Aorta (tissue), 5 donors: ENCODE data around the gene RIN3. TPM values are rescaled to one million over a fixed set of nuclear protein-coding genes. Genes with fewer than 3 reads are reported as not detected.
"Not testable (repeated sequence)": the region's sequence is repeated elsewhere in the genome, so short reads cannot be mapped to it uniquely, and the experiment has no call there.

Experiments used
- ATAC-seq: fragments of 200-7000 bp; cut with Tn5 transposase; one replicate; pipeline ENCODE4 v1.9.1; 2022; ENCODE audit warnings: moderate library complexity; ENCODE audit not compliant: low FRiP score
- DNase-seq, 2 donors: peaks; one replicate each; pipeline ENCODE4 v3.0.0-alpha.2; 2020
- H3K27ac ChIP-seq, 2 donors: one replicate each; pipeline ENCODE4 v1.5.1; 2013; ENCODE audit warnings: low read length in 2 of 2, mild to moderate bottlenecking in 2 of 2, moderate library complexity in 2 of 2, control low read depth in 1 of 2, inconsistent platforms in 1 of 2, low read depth in 1 of 2
- H3K27me3 ChIP-seq, 2 donors: one replicate each; pipeline ENCODE4 v1.6.1; 2013; ENCODE audit warnings: control low read depth in 1 of 2, low read length in 1 of 2, mild to moderate bottlenecking in 1 of 2, moderate library complexity in 1 of 2; ENCODE audit not compliant: insufficient read depth in 2 of 2, control insufficient read depth in 1 of 2
- H3K36me3 ChIP-seq, 2 donors: one replicate each; pipeline ENCODE4 v1.6.1; 2013; ENCODE audit warnings: control low read depth in 1 of 2, low read length in 1 of 2, mild to moderate bottlenecking in 1 of 2; ENCODE audit not compliant: insufficient read depth in 2 of 2, control insufficient read depth in 1 of 2
- H3K4me1 ChIP-seq, 2 donors: one replicate each; pipeline ENCODE4 v1.6.1; 2013; ENCODE audit warnings: low read length in 2 of 2, control low read depth in 1 of 2, mild to moderate bottlenecking in 1 of 2, moderate library complexity in 1 of 2; ENCODE audit not compliant: insufficient read depth in 2 of 2, control insufficient read depth in 1 of 2
- H3K4me3 ChIP-seq, 2 donors: one replicate each; pipeline ENCODE4 v1.5.1; 2013; ENCODE audit warnings: low read length in 2 of 2, control low read depth in 1 of 2, mild to moderate bottlenecking in 1 of 2
- H3K9me3 ChIP-seq: one replicate; pipeline ENCODE4 v1.6.1; 2013; ENCODE audit warnings: mild to moderate bottlenecking, low read length; ENCODE audit not compliant: control insufficient read depth
- WGBS, 2 donors: extraction: QIAGEN DNeasy Blood & Tissue Kit; methylation state at CpG; one replicate each; pipeline ENCODE4 v1.1.7; 2013; 5-methylcytosine and 5-hydroxymethylcytosine counted together
- intact Hi-C, 2 donors: fragments of 100-400 bp; cut with DNase I; formaldehyde crosslinking; loops; one replicate each; pipeline versions ENCODE4 v1.14.2 to v1.15.0; 2022
- polyA plus RNA-seq, 2 donors: library from polyadenylated mRNA; stranded (reverse); fragments of 200-250 nt; gene quantifications; one replicate each; pipeline ENCODE4 v1.2.3, GENCODE V29; 2013
- total RNA-seq, 2 donors: library from RNA; stranded (reverse); fragmentation: NEBNext Ultra II Directional; extraction: Animal tissue kit (Norgen Biotek cat#: 25700); gene quantifications; one replicate each; pipeline ENCODE4 v1.2.1, GENCODE V29; 2021
- donor health status: healthy with polysubstance abuse.
- donor health status: Bipolar disorder and iron deficiency.
- donor health status: DM: no; HTN: no; CAD: no.
- donor health status: DM: no; HTN: no; CAD: no.
- donor health status: DM: yes; HTN: yes; CAD: no.

Gene RIN3
- total and polyA plus RNA-seq, 4 donors: 10.5 to 53.8 (median 30.1) TPM

DNA sequence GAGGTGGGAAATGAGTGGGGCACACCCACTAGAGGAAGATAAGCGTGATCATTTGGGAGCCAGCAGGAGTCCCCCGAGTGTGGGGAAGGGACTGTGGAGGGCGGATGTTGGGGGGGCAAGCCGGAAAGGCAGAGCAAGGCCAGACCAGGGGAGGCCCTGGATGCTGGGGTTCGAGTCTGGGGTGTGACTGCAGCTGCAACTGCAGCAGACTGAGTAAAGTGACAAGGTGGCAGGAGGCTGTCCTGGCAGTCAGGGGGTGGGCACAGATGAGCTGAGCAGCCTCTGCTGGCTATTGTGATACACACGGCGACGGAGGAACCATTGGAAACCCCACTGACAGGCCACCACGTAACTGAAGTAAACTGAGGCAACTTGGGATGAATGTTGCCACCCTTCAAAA lies 124.7 kb downstream of the RIN3 start:
- intact Hi-C loops: no loop called here
- Histone ChIP-seq H3K36me3 (no peaks in the 10 kb centered on the region), H3K4me3 (no peak overlapping the region), H3K9me3 (no peaks in the 10 kb centered on the region), H3K4me1 (no peaks in the 10 kb centered on the region), H3K27me3 (no peaks in the 10 kb centered on the region), H3K27ac (no peak overlapping the region)
- ATAC-seq (no peak), DNase-seq (peak in 1 of 2 donors; percentile 45)
- 91% methylated on average over 9 of the region's 9 CpGs for WGBS, 2 donors

DNA sequence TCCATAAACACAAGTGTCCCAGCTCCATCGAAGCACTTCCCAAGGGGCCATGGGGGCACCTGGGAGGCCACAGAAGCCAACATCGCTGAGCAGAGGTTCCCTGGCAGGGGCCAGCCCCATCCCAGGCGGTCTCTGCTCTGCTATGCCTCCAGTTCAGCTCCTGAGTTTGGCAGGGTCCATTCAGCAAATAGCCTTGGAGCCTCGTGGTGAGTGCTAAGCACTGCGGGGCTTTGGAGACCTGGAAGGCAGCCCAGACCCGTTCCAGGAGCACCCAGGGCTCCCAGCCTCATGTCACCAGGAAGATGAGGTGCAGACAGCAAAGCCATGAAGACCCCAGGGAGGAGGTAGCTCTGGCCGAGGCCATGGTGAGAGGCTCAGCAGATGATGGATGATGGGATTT lies 125.3 kb downstream of the RIN3 start:
- Histone ChIP-seq H3K27me3 (no peaks in the 10 kb centered on the region), H3K4me3 (no peak overlapping the region), H3K4me1 (no peaks in the 10 kb centered on the region), H3K36me3 (no peaks in the 10 kb centered on the region), H3K27ac (peak overlapping the region in 1 of 2 donors; percentile 41), H3K9me3 (no peaks in the 10 kb centered on the region)
- DNase-seq: peak in 1 of 2 donors; percentile 79
- WGBS, 2 donors: 16 to 19% methylated on average over 7 of the region's 7 CpGs
- intact Hi-C loops: no loop called here
- ATAC-seq: peak; percentile 28

DNA sequence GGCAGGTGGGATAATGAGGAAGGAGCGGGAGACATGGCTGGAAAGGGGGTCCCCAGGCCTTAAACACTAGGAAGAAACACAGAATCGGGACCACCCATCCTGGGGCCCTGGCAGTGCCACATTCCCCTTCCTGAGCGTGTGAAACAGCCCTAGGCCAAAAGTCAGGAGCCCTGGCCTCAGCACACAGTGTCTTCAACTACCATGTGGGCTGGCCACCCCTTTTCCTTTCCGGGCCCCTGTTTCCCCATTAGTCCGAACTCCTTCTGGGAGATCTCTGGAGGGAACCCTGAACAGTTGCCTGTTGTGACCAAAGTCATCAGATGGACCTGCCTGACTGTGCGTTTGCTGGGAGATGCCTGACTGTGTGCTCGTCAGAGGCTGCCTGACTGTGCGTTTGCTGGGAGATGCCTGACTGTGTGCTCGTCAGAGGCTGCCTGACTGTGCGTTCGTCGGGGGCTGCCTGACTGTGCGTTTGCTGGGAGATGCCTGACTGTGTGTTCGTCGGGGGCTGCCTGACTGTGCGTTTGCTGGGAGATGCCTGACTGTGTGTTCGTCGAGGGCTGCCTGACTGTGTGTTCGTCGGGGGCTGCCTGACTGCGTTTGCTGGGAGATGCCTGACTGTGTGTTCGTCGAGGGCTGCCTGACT lies 126.0 kb downstream of the RIN3 start:
- WGBS, 2 donors: 94% methylated on average over 23 of the region's 23 CpGs
- ATAC-seq, H3K9me3 ChIP-seq, intact Hi-C loops, H3K27ac ChIP-seq, H3K27me3 ChIP-seq, H3K4me3 ChIP-seq, H3K36me3 ChIP-seq, H3K4me1 ChIP-seq: not testable (repeated sequence)
- DNase-seq: peak in 1 of 2 donors; percentile 52

DNA sequence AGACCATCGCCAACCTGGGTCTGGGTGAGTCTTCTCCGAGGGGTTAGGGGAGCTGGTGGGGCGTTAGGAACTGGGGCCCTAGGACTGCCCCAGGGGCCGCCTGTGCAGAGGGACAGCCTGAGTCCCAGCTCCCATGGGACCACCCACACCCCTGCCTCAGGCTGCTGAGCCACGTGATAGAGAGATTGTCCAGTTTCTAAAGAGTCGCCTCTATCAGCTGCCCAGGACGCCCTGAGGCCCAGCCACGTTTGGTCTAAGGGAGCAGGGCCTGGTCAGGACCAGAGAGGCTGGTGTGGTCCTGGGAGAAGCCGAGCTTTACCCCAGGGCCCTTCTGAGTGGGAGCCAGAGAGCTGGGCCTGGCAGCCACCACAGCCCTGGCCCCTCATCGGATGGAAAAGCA lies 127.7 kb downstream of the RIN3 start:
- 88 to 89% methylated on average over 10 of the region's 10 CpGs for WGBS, 2 donors
- DNase-seq: no peak
- intact Hi-C loops: no loop called here
- Histone ChIP-seq H3K4me1 (no peaks in the 10 kb centered on the region), H3K27ac (no peak overlapping the region), H3K9me3 (no peaks in the 10 kb centered on the region), H3K27me3 (no peaks in the 10 kb centered on the region), H3K4me3 (no peak overlapping the region), H3K36me3 (no peaks in the 10 kb centered on the region)
- ATAC-seq: no peak

DNA sequence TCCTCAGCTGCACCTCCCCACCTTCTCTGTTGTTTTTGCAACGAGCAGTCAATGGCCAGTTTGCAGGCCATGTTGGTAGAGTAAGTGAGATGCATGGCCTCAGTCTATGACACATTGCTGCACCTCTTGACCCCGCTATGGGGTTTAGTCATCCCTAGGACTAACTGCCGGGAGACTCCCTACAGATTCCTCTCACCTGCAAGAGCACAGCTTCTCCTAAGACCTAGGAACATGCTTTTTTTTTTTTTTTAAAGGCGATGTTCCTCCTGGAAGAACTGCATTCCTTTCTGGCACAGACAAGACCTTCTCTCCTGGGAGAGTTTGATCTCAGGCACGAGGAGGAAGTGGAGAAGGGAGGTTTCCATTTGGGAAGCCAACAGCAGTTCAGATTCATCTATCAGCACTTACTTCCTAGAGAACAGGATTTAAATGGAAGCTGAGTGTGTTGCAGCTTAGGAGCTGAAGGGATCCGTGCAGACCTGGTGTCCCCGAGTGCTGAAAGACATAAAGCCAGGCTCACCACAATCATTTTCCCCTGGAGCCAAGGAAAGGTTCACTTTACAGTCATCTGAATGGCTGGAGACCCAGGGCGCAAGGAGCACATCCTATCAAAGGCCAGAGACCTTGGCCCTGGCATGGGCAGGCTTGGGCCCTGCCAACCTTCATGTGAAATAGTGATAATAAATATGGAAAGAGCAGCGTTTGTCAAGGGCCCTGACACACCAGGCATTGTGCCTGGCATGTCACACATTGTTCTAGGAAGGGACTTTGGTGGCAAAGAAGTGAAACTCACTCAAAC lies 130.8 kb downstream of the RIN3 start:
- intact Hi-C loops: no loop called here
- WGBS, 2 donors: 52 to 59% methylated on average over 9 of the region's 9 CpGs
- ATAC-seq (no peak), DNase-seq (no peak)
- Histone ChIP-seq H3K4me1 (peaks cover 0 to 9% of the 10 kb centered on the region in 2 donors), H3K36me3 (no peaks in the 10 kb centered on the region), H3K27ac (peak overlapping the region; percentile 32 to 49), H3K4me3 (no peak overlapping the region), H3K9me3 (no peaks in the 10 kb centered on the region), H3K27me3 (no peaks in the 10 kb centered on the region)

DNA sequence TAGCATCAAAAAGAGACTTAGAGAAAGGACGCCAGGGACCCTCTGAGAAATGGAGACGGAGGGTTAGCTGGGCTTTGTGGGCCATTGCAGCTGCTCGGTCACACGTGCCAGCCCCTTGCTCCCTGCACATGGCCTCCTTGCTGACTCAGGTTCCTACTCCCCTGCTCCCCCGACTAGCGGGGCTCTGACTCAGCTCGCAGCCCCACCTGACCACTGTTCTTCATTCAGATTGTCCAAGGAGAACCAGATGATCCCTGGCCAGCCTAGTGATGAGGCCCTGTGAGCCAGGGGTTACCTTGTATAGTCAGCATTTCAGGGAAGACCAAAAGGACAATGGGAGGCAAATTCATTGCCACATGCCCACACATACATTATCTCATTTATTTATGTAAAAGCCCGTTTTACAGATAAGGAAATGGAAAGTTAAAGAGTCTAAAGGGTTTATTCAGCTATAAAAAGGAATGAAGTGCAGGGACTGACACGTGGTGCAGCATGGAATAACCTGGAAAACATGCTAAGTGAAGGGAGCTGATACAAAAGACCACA lies 131.5 kb downstream of the RIN3 start:
- H3K27ac ChIP-seq: no peak overlapping the region
- H3K9me3 ChIP-seq: no peaks in the 10 kb centered on the region
- ATAC-seq (no peak), DNase-seq (peak in 1 of 2 donors; percentile 49)
- H3K4me3 ChIP-seq: no peak overlapping the region
- 93 to 94% methylated on average over 9 of the region's 9 CpGs for WGBS, 2 donors
- intact Hi-C loops: loop anchor here in 1 of 2 donors (5.0 kb wide), 2 partner anchors 43 to 1332 kb away; partner anchors contain the start of gene ASB2
- no peaks in the 10 kb centered on the region for H3K36me3 ChIP-seq
- peaks cover 0 to 9% of the 10 kb centered on the region in 2 donors for H3K4me1 ChIP-seq
- no peaks in the 10 kb centered on the region for H3K27me3 ChIP-seq

DNA sequence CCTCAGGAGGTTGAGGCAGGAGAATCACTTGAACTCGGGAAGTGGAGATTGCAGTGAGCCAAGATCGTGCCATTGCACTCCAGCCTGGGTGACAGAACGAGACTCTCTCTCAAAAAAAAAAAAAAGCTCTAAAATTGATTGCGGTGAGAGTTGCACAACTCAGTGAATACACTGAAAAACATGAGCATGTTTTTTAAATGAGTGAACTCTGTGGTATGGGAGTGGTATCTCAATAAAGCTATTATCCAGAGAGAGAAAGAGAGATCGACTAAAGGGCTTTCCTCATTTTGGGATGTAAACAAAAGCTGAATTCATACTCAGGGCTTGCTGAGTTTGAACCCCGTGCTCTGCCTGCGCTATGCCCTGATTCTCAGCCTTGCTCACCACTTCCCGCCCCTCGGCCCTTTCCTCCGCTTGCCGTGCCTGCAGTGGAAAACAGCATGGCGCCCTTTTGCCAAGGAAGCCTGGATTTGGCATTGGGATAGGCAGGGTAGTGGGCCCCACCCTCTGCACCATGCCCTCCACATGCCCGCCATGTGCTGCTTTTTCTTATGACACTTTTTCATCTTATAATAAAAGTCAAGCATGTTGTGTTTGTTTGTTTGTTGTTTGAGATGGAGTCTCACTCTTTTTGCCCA lies 132.4 kb downstream of the RIN3 start:
- no peaks in the 10 kb centered on the region for H3K9me3 ChIP-seq
- 94 to 95% methylated on average over 13 of the region's 13 CpGs for WGBS, 2 donors
- H3K27me3 ChIP-seq: no peaks in the 10 kb centered on the region
- H3K4me1 ChIP-seq: peaks cover 0 to 9% of the 10 kb centered on the region in 2 donors
- peak overlapping the region; percentile 12 to 47 for H3K27ac ChIP-seq
- ATAC-seq: no peak
- intact Hi-C loops: loop anchor here (2.0 to 5.0 kb wide), 3 partner anchors 35 to 1331 kb away; partner anchors contain the start of gene ASB2 (in 1 of the 2)
- no peaks in the 10 kb centered on the region for H3K36me3 ChIP-seq
- no peak overlapping the region for H3K4me3 ChIP-seq
- DNase-seq: no peak

DNA sequence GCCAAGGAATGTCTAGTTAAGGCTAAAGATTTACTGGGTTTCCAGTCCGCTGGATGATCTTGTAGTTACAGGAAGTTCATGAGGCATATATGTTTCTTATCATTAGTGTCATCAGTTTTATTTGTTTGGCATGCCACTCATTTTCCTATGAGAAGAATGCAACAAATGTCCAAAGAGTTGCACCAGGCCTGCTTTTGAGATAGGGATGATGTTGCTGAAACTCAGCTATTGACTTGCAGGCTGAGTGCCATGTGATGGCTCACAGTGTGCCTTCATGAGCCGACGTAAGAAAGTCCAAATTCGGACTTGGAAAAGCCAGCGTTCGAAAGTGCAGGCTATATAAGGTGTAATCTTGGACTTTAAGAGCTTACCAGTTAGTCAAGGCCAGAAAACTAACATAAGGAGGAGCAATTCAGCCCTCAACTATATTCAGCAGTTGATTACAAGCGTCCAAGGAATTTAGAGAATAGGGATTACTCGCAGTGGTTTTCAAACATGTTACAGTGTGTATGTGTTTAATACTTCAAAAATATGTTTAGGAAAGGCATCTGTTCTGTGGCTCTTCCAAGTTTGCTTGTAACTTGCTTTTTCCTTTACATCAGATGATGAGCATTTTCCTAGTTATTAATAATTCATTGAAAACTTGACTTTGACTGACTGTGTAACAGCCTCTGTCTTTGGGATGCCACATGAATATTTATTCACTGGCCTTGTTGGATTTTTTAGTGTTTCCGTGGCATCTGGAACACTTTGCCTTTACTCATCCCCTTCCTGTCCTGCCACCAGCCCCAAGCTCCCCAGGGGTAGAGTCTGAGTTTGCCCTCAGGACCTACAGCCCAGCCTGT lies 133.6 kb downstream of the RIN3 start:
- 6 to 9% methylated on average over 9 of the region's 9 CpGs for WGBS, 2 donors
- ATAC-seq (peak; percentile 43), DNase-seq (peak in 1 of 2 donors; percentile 79)
- Histone ChIP-seq H3K36me3 (no peaks in the 10 kb centered on the region), H3K4me1 (peaks cover 0 to 9% of the 10 kb centered on the region in 2 donors), H3K4me3 (no peak overlapping the region), H3K27ac (peak overlapping the region; percentile 98 to 99), H3K27me3 (no peaks in the 10 kb centered on the region), H3K9me3 (no peaks in the 10 kb centered on the region)
- intact Hi-C loops: loop anchor here (2.0 to 5.0 kb wide), 3 partner anchors 36 to 1330 kb away; partner anchors contain the start of gene ASB2 (in 1 of the 2)
